ENCODE results near the gene NSMF. TPM values are rescaled to one million over a fixed set of nuclear protein-coding genes. Genes with fewer than 3 reads are reported as not detected.
"Not testable (repeated sequence)": the region's sequence is repeated elsewhere in the genome, so short reads cannot be mapped to it uniquely, and the experiment has no call there.

Gene NSMF
- total RNA-seq, 1 donor from 2014 or later = 23.9 TPM

GRCh38 chr9:137475666-137476065 is 16.5 kb upstream of the NSMF start:
- intact Hi-C loops (cut with DNase I) = no loop called here
- no peak for TF ChIP-seq CTCF (IDR thresholded peaks at IDR 0.05)
- ATAC-seq (no peak), DNase-seq (no peak)
- H3K27ac ChIP-seq = no peak overlapping the region
- no peaks in the 10 kb centered on the region for H3K4me1 ChIP-seq
- H3K27me3 ChIP-seq = no peaks in the 10 kb centered on the region
- no peaks in the 10 kb centered on the region for H3K36me3 ChIP-seq
- peaks cover 6% of the 10 kb centered on the region for H3K9me3 ChIP-seq
- H3K4me3 ChIP-seq = no peak overlapping the region

- intact Hi-C loops (cut with DNase I) = no loop called here
- Histone ChIP-seq H3K36me3 (no peaks in the 10 kb centered on the region), H3K4me3 (no peak overlapping the region), H3K27ac (no peak overlapping the region), H3K27me3 (no peaks in the 10 kb centered on the region), H3K9me3 (peaks cover 6% of the 10 kb centered on the region), H3K4me1 (no peaks in the 10 kb centered on the region)
- ATAC-seq = no peak
- no peak for TF ChIP-seq CTCF (IDR thresholded peaks at IDR 0.05)
- DNase-seq = no peak
Observed at GRCh38 chr9:137474271-137474670, 15.1 kb upstream of the NSMF start.

- Histone ChIP-seq H3K9me3 (peaks cover 1% of the 10 kb centered on the region), H3K4me3 (no peak overlapping the region), H3K4me1 (no peaks in the 10 kb centered on the region), H3K27ac (no peak overlapping the region), H3K36me3 (no peaks in the 10 kb centered on the region), H3K27me3 (no peaks in the 10 kb centered on the region)
- TF ChIP-seq CTCF (IDR thresholded peaks at IDR 0.05) = no peak
- intact Hi-C loops (cut with DNase I) = no loop called here
- ATAC-seq (no peak), DNase-seq (peak; percentile 25)
Observed at GRCh38 chr9:137470785-137471184, 11.7 kb upstream of the NSMF start.

GRCh38 chr9:137467896-137468295 is 8.8 kb upstream of the NSMF start:
- no peak for TF ChIP-seq CTCF (IDR thresholded peaks at IDR 0.05)
- Histone ChIP-seq H3K36me3 (no peaks in the 10 kb centered on the region), H3K4me1 (no peaks in the 10 kb centered on the region), H3K9me3 (no peaks in the 10 kb centered on the region), H3K4me3 (no peak overlapping the region), H3K27me3 (no peaks in the 10 kb centered on the region), H3K27ac (no peak overlapping the region)
- no peak for ATAC-seq
- peak; percentile 39 for DNase-seq
- intact Hi-C loops (cut with DNase I) = no loop called here

GRCh38 chr9:137467161-137467581 is 8.0 kb upstream of the NSMF start:
- Histone ChIP-seq H3K9me3 (no peaks in the 10 kb centered on the region), H3K27ac (no peak overlapping the region), H3K4me3 (no peak overlapping the region), H3K36me3 (no peaks in the 10 kb centered on the region), H3K4me1 (no peaks in the 10 kb centered on the region), H3K27me3 (no peaks in the 10 kb centered on the region)
- ATAC-seq (no peak), DNase-seq (peak; percentile 61)
- TF ChIP-seq CTCF (IDR thresholded peaks at IDR 0.05) = no peak
- intact Hi-C loops (cut with DNase I) = no loop called here

- H3K27me3 ChIP-seq; ATAC-seq; H3K9me3 ChIP-seq; intact Hi-C loops (cut with DNase I); H3K27ac ChIP-seq; H3K36me3 ChIP-seq; H3K4me3 ChIP-seq; H3K4me1 ChIP-seq: not testable (repeated sequence)
- DNase-seq = peak; percentile 48
Observed at GRCh38 chr9:137466389-137467085, 7.4 kb upstream of the NSMF start.

Data from upper lobe of right lung (tissue), 1 donor.